HepG2 (cell line): ENCODE data around the gene ZBTB7B. TPM values are rescaled to one million over a fixed set of nuclear protein-coding genes. Genes with fewer than 3 reads are reported as not detected.

ENCODE experiments used
- ARNT2 ChIP-seq: sonication (generic); formaldehyde crosslinking; IDR thresholded peaks from 2 replicates; pipeline ENCODE4 v1.8.0; 2022; ENCODE audit warnings: mild to moderate bottlenecking, low read depth, missing genetic modification reagents, moderate library complexity
- BCL6 ChIP-seq: IDR thresholded peaks from 2 replicates; pipeline ENCODE4 v1.6.1; 2016; ENCODE audit warnings: missing genetic modification reagents, missing compliant biosample characterization
- FOXA1 ChIP-seq, 2 experiments: fragments of 450-650 bp in 1 of 2; sonication (generic) in 1 of 2; formaldehyde crosslinking in 1 of 2; IDR thresholded peaks; 2 replicates each; pipeline versions ENCODE4 v1.4.0 to v1.6.1; 2016 to 2020; ENCODE audit warnings: missing genetic modification reagents in 1 of 2
- FOXK1 ChIP-seq: sonication (generic); formaldehyde crosslinking; IDR thresholded peaks from 2 replicates; pipeline ENCODE4 v1.4.0; 2020; ENCODE audit warnings: low read depth, missing genetic modification reagents, borderline replicate concordance
- GZF1 ChIP-seq: sonication (generic); formaldehyde crosslinking; IDR thresholded peaks from 2 replicates; pipeline ENCODE4 v1.5.1; 2020; ENCODE audit warnings: mild to moderate bottlenecking, missing genetic modification reagents
- HOXA5 ChIP-seq: sonication (generic); formaldehyde crosslinking; IDR thresholded peaks from 2 replicates; pipeline ENCODE4 v1.4.0; 2020; ENCODE audit warnings: missing genetic modification reagents
- IRF2 ChIP-seq: IDR thresholded peaks from 2 replicates; pipeline ENCODE4 v1.6.1; 2018; ENCODE audit warnings: missing genetic modification reagents, missing compliant biosample characterization
- KAT2B ChIP-seq: fragments of 150-350 bp; IDR thresholded peaks from 2 replicates; pipeline ENCODE4 v1.6.1; 2014; ENCODE audit warnings: low read depth, low read length, borderline replicate concordance
- KLF16 ChIP-seq, 2 experiments: sonication (generic) in 1 of 2; formaldehyde crosslinking in 1 of 2; IDR thresholded peaks; 2 replicates each; pipeline versions ENCODE4 v1.6.1 to v1.8.0; 2016 to 2023; ENCODE audit warnings: missing genetic modification reagents in 2 of 2, missing compliant biosample characterization in 1 of 2
- MIXL1 ChIP-seq: IDR thresholded peaks from 2 replicates; pipeline ENCODE4 v1.6.1; 2016
- MTA3 ChIP-seq: sonication (generic); formaldehyde crosslinking; IDR thresholded peaks from 2 replicates; pipeline ENCODE4 v1.4.0; 2020; ENCODE audit warnings: missing genetic modification reagents
- NRL ChIP-seq: sonication (generic); formaldehyde crosslinking; IDR thresholded peaks from 2 replicates; pipeline ENCODE4 v1.5.0; 2020; ENCODE audit warnings: missing genetic modification reagents, mild to moderate bottlenecking, moderate library complexity, borderline replicate concordance
- PCBP2 ChIP-seq: fragments of 200-400 bp; formaldehyde crosslinking; optimal IDR thresholded peaks from 2 replicates; pipeline ENCODE3; 2018; ENCODE audit warnings: low read length, low read depth; ENCODE audit not compliant: poor library complexity, severe bottlenecking
- PITX1 ChIP-seq: sonication (generic); formaldehyde crosslinking; IDR thresholded peaks from 2 replicates; pipeline ENCODE4 v1.5.1; 2020; ENCODE audit warnings: mild to moderate bottlenecking, missing genetic modification reagents
- RBAK ChIP-seq: sonication (generic); formaldehyde crosslinking; IDR thresholded peaks from 2 replicates; pipeline ENCODE4 v1.5.1; 2020; ENCODE audit warnings: mild to moderate bottlenecking, missing genetic modification reagents
- SATB2 ChIP-seq: sonication (generic); formaldehyde crosslinking; IDR thresholded peaks from 2 replicates; pipeline ENCODE4 v1.5.0; 2020; ENCODE audit warnings: missing genetic modification reagents
- SCMH1 ChIP-seq: sonication (generic); formaldehyde crosslinking; IDR thresholded peaks from 2 replicates; pipeline ENCODE4 v1.9.0; 2021; ENCODE audit warnings: missing genetic modification reagents, mild to moderate bottlenecking, borderline replicate concordance
- SPEN ChIP-seq: sonication (generic); formaldehyde crosslinking; IDR thresholded peaks from 2 replicates; pipeline ENCODE4 v1.5.1; 2020; ENCODE audit warnings: low read depth, mild to moderate bottlenecking, missing genetic modification reagents
- STAG1 ChIP-seq: sonication (generic); formaldehyde crosslinking; IDR thresholded peaks from 2 replicates; pipeline ENCODE4 v1.4.0; 2020; ENCODE audit warnings: missing genetic modification reagents
- TSC22D2 ChIP-seq: sonication (generic); formaldehyde crosslinking; IDR thresholded peaks from 2 replicates; pipeline ENCODE4 v1.5.1; 2020; ENCODE audit warnings: missing genetic modification reagents, mild to moderate bottlenecking, borderline replicate concordance
- YEATS4 ChIP-seq: sonication (generic); formaldehyde crosslinking; IDR thresholded peaks from 2 replicates; pipeline ENCODE4 v1.4.0; 2020; ENCODE audit warnings: missing genetic modification reagents, borderline replicate concordance
- ZBTB7A ChIP-seq: sonication (generic); formaldehyde crosslinking; IDR thresholded peaks from 2 replicates; pipeline ENCODE4 v1.8.0; 2022; ENCODE audit warnings: mild to moderate bottlenecking, missing genetic modification reagents
- ZFY ChIP-seq: sonication (generic); formaldehyde crosslinking; IDR thresholded peaks from 2 replicates; pipeline ENCODE4 v1.4.0; 2020; ENCODE audit warnings: missing genetic modification reagents
- ZNF44 ChIP-seq: sonication (generic); formaldehyde crosslinking; IDR thresholded peaks from 2 replicates; pipeline ENCODE4 v1.5.1; 2020; ENCODE audit warnings: mild to moderate bottlenecking, missing genetic modification reagents
- ZNF543 ChIP-seq: sonication (generic); formaldehyde crosslinking; IDR thresholded peaks from 2 replicates; pipeline ENCODE4 v1.4.0; 2020; ENCODE audit warnings: mild to moderate bottlenecking, missing genetic modification reagents
- ZNF883 ChIP-seq: sonication (generic); formaldehyde crosslinking; IDR thresholded peaks from 2 replicates; pipeline ENCODE4 v1.5.1; 2020; ENCODE audit warnings: mild to moderate bottlenecking, missing genetic modification reagents; ENCODE audit errors: not compliant biosample characterization
- polyA plus RNA-seq, 8 experiments: library from polyadenylated mRNA; depleted of rRNA in 3 of 8; stranded (reverse) in 7 of 8; unstranded in 1 of 8; fragments of >200 nt; fragmentation: Illumina TruSeq in 4 of 8; extraction: Trizol in 4 of 8; gene quantifications; 2 replicates each; pipeline versions ENCODE4 v1.2.1 to v1.2.3, GENCODE V29; 2011 to 2016; ENCODE audit warnings: low read depth in 4 of 8, missing spikeins in 1 of 8, mixed read lengths in 1 of 8; ENCODE audit not compliant: insufficient read depth in 1 of 8
- total RNA-seq, 5 experiments: library from RNA; depleted of rRNA; stranded (reverse); fragments of >200 nt; fragmentation: Illumina TruSeq; extraction: Trizol; gene quantifications; 2 replicates each; pipeline ENCODE4 v1.2.3, GENCODE V29; 2016; ENCODE audit warnings: low read depth in 1 of 5
- TF ChIP-seq, protein P1 (sequence below): sonication (generic); formaldehyde crosslinking; IDR thresholded peaks from 2 replicates; pipeline ENCODE4 v1.4.0; 2020; ENCODE audit warnings: missing genetic modification reagents, mild to moderate bottlenecking, borderline replicate concordance
- TF ChIP-seq, protein P2 (sequence below): sonication (generic); formaldehyde crosslinking; IDR thresholded peaks from 2 replicates; pipeline ENCODE4 v1.4.0; 2020; ENCODE audit warnings: mild to moderate bottlenecking, missing genetic modification reagents
- TF ChIP-seq, protein P3 (sequence below): IDR thresholded peaks from 2 replicates; pipeline ENCODE4 v1.6.1; 2016; ENCODE audit warnings: missing genetic modification reagents, missing compliant biosample characterization

ZBTB7B gene
- total and polyA plus RNA-seq, 2 of the 13 experiments (the other 11 are each of a cell fraction or from before 2014, with no cell fraction given) = 15.5 to 17.5 TPM

DNA sequence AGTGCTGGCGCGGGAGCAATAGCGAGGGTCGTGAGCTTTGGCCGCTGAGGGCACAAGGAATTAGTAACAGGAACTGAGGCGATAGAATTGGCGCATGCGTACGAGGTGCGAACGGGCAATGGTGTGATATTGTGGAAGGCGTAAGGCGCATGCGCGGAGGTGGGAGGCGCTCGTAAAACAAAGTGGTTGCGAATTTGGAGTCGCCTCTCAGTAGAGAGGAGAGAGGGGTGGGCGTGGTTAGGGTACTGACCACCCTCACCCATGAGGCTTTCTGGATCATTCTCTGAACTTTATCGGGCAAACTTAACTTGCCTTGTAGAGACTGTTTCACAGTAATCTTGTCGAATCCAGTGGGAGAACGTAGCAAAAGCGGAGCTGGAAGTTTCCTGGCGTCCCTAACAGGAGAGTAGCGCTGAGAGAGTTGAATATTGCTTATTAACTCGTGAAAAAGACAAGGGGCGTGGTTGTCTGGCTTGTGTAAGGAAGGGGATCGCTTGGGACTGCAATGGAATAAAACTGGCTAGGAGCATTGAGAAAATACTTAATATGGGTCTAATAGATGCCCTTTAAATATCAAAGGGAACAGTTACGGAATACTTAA, 27.7 kb upstream of the ZBTB7B start (continued):
- TF ChIP-seq FOXK1 (CRISPR knock-in tag) = peak; percentile 10; the same call in 1 of the 2 replicates
- TF ChIP-seq ZBTB7A (CRISPR knock-in tag) = no peak
- TF ChIP-seq HOXA5 (CRISPR knock-in tag) = no peak; the same call in 1 of the 2 replicates
- no peak for TF ChIP-seq ZFY (CRISPR knock-in tag)
- no peak for TF ChIP-seq ZNF44 (CRISPR knock-in tag)
- TF ChIP-seq TSC22D2 (CRISPR knock-in tag) = no peak
- TF ChIP-seq KLF16 (CRISPR knock-in tag; IDR thresholded peaks at IDR 0.05) = peak in 1 of 2 experiments; percentile 69; a peak in 2 of 4 replicates
- TF ChIP-seq PCBP2 = no peak
- TF ChIP-seq ZNF883 (CRISPR knock-in tag) = peak; percentile 26
- peak; percentile 8 for TF ChIP-seq ARNT2 (CRISPR knock-in tag)
- 0 out of 2 replicates have a peak, but pooled peaks have one; percentile 50 for TF ChIP-seq GZF1 (CRISPR knock-in tag)
- no peak for TF ChIP-seq SCMH1
- TF ChIP-seq RBAK (CRISPR knock-in tag) = no peak
- TF ChIP-seq SPEN (CRISPR knock-in tag) = 0 out of 2 replicates have a peak, but pooled peaks have one; percentile 4
- no peak for TF ChIP-seq IRF2
- TF ChIP-seq ZNF543 (CRISPR knock-in tag) = no peak
- TF ChIP-seq SATB2 (CRISPR knock-in tag) = 0 out of 2 replicates have a peak, but pooled peaks have one; percentile 34
- TF ChIP-seq BCL6 = 0 out of 2 replicates have a peak, but pooled peaks have one; percentile 29
- peak; percentile 62; the same call in 1 of the 2 replicates for TF ChIP-seq NRL
- no peak; the same call in 1 of the 2 replicates for TF ChIP-seq YEATS4 (CRISPR knock-in tag)
- TF ChIP-seq MIXL1 (CRISPR knock-in tag) = peak; percentile 57; the same call in 1 of the 2 replicates
- no peak for TF ChIP-seq MTA3 (CRISPR knock-in tag)
- TF ChIP-seq KAT2B = no peak
- TF ChIP-seq, protein P1, sequence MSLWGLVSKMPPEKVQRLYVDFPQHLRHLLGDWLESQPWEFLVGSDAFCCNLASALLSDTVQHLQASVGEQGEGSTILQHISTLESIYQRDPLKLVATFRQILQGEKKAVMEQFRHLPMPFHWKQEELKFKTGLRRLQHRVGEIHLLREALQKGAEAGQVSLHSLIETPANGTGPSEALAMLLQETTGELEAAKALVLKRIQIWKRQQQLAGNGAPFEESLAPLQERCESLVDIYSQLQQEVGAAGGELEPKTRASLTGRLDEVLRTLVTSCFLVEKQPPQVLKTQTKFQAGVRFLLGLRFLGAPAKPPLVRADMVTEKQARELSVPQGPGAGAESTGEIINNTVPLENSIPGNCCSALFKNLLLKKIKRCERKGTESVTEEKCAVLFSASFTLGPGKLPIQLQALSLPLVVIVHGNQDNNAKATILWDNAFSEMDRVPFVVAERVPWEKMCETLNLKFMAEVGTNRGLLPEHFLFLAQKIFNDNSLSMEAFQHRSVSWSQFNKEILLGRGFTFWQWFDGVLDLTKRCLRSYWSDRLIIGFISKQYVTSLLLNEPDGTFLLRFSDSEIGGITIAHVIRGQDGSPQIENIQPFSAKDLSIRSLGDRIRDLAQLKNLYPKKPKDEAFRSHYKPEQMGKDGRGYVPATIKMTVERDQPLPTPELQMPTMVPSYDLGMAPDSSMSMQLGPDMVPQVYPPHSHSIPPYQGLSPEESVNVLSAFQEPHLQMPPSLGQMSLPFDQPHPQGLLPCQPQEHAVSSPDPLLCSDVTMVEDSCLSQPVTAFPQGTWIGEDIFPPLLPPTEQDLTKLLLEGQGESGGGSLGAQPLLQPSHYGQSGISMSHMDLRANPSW (CRISPR knock-in tag) = no peak
- TF ChIP-seq, protein P2, sequence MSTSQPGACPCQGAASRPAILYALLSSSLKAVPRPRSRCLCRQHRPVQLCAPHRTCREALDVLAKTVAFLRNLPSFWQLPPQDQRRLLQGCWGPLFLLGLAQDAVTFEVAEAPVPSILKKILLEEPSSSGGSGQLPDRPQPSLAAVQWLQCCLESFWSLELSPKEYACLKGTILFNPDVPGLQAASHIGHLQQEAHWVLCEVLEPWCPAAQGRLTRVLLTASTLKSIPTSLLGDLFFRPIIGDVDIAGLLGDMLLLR (CRISPR knock-in tag) = peak; percentile 92; the same call in 1 of the 2 replicates
- peak; percentile 44 for TF ChIP-seq PITX1 (CRISPR knock-in tag)
- TF ChIP-seq, protein P3, sequence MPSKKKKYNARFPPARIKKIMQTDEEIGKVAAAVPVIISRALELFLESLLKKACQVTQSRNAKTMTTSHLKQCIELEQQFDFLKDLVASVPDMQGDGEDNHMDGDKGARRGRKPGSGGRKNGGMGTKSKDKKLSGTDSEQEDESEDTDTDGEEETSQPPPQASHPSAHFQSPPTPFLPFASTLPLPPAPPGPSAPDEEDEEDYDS (CRISPR knock-in tag) = peak; percentile 79
- no peak for TF ChIP-seq FOXA1 (IDR thresholded peaks at IDR 0.05)
- no peak for TF ChIP-seq FOXA1 (CRISPR knock-in tag; IDR thresholded peaks at IDR 0.05)
- no peak for TF ChIP-seq STAG1 (CRISPR knock-in tag)
